Cerebellar nuclear complex (tissue), 1 donor: ENCODE results near the gene MYRIP.
"Not testable (repeated sequence)": the region's sequence is repeated elsewhere in the genome, so short reads cannot be mapped to it uniquely, and the experiment has no call there.

ENCODE experiments used
- DNase-seq, 2 experiments: peaks; one replicate each; lab custom pipeline; 2025; lab: John Stamatoyannopoulos, UW

MYRIP gene

GRCh38 chr3:39809181-39809994 is at the start of gene MYRIP:
Gene MYRIP (plus strand): TSS chr3:39809609. CDS start chr3:39900817, 91,208 bp downstream.
- DNase-seq, result peak in 1 of 2 experiments; percentile 22

DNA sequence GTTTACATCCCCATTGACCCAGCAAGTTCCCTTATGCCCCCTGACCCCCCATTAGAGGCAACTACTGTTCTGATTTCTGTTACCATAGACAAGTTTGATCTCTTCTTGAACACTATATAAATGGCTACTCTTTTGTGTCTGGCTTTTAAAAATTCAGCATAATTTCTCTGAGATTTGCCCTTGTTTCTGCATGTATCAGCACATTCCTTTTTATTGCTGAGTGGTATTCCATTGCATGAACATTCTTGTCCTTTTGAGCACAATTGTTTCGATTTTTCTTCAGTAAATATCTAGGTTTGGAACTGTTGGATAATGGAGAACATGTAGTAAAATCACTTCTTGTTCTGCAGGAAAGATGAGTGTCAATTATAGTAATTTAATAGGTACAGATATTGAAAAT is 49.1 kb upstream of the MYRIP start:
- DNase-seq, result no peak

DNA sequence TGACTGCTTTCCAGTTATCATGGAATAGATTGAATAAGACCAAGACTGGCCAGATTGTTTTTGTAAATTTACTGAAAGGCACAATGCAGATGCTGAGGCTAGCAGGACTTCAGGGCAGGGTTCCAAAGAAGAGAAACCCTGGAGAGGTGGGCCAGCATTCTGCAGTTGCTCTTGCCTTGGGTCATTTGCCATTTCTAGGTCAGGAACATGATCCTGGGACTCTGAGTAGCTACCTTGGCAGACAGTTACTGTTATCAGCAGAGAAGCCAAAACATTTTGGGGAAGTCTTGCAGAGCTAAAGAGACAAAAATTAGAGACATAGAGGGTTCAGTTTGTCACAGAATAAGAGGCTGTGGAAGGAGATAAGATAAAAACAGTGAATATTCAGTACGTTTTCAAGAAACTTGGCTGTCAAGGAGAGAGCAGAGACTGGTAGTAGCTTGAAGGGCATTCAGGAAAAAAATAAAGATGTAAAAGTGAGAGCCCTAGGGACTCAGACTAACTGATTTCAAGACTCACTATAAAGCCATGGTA is 46.8 kb upstream of the MYRIP start:
- DNase-seq, result no peak

- no peak for DNase-seq
These were observed 46.0 kb upstream of the MYRIP start for GRCh38 chr3:39763390-39763789.

- no peak for DNase-seq
These were observed 43.8 kb upstream of the MYRIP start for GRCh38 chr3:39765575-39765974.

GRCh38 chr3:39766433-39766832 is 43.0 kb upstream of the MYRIP start:
- no peak for DNase-seq

GRCh38 chr3:39766909-39767308 is 42.5 kb upstream of the MYRIP start:
- not testable (repeated sequence) for DNase-seq

DNA sequence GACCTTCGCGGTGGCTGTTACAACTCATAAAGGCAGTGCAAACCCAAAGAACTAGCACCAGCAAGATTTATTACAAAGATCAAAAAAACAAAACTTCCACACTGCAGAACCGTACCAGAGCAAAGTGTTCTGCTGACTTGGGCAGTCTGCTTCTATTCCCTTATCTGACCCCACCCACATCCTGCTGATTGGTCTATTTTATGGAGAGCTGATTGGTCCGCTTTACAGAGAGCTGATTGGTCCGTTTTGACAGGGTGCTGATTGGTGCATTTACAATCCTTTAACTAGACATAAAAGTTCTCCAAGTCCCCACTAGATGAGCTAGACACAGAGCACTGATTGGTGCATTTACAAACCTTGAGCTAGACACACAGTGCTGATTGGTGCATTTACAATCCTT is 31.2 kb upstream of the MYRIP start:
- DNase-seq, result not testable (repeated sequence)

- DNase-seq, result no peak
These were observed 29.7 kb upstream of the MYRIP start for GRCh38 chr3:39779511-39780230.

- DNase-seq, result no peak
These were observed 29.1 kb upstream of the MYRIP start for GRCh38 chr3:39780352-39780751.

GRCh38 chr3:39781025-39781424 is 28.4 kb upstream of the MYRIP start:
- no peak for DNase-seq

GRCh38 chr3:39781632-39782031 is 27.8 kb upstream of the MYRIP start:
- no peak for DNase-seq

DNA sequence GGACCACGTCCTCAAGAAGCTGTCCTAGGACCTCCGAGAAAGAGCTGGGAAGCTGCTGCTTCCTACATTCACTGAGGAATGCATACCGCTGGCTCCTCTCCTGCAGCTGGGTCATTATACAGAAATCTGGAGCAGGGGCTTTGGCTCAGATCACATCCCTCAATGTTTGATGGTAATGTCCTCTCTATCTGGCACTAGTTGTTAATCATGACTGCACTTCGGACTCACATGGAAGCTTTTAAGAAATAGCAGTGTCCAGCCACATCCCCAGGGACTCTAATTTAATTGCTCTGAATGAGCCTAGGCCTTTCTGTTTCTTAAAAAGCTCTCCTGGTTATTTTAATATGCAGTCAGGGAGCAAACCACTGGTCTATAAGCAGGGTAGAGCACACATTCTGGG is 25.7 kb upstream of the MYRIP start:
- no peak for DNase-seq

GRCh38 chr3:39784922-39785321 is 24.5 kb upstream of the MYRIP start:
- DNase-seq, result no peak

GRCh38 chr3:39788128-39788883 is 21.1 kb upstream of the MYRIP start:
- no peak for DNase-seq

DNA sequence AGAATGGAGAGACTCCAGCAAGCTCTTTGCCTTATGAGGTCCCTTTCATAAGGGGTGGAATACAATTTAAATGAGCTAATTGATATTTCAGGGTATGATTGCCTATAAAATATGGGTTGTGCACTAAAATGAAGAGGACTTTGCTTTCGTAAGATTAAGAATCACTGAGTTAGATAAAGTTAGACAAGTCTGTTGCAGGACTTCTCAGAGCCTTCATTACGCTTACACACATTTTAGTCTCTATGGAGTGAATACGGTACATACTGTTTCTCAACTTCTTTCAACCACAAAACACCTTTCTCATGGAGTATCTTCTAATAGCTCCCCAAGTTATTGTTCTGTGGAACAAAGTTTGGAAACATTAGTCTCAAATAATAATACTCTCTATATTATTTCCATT is 17.8 kb upstream of the MYRIP start:
- DNase-seq, result no peak

- no peak for DNase-seq
These were observed 14.5 kb upstream of the MYRIP start for GRCh38 chr3:39794880-39795279.

DNA sequence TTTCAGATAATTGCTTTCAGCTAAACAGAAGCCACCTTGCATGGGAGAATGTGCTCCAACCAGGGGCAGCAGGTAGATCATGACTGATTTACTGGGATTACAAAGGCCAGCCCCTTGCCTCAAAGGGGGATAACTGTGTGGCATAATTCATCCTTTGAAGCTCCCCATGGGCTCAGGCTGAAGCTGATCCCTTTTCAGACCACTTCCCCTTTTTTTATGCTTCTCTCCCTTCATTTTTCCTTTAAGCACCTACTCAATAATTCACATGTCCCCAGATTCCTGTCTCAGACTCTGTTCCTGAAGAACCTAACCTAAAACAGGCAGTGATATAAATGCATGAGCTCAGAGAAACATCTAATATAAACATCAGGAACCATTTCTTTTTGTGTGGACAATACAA is 8.2 kb upstream of the MYRIP start:
- DNase-seq, result no peak

- DNase-seq, result not testable (repeated sequence)
These were observed 6.9 kb upstream of the MYRIP start for GRCh38 chr3:39802486-39802885.

DNA sequence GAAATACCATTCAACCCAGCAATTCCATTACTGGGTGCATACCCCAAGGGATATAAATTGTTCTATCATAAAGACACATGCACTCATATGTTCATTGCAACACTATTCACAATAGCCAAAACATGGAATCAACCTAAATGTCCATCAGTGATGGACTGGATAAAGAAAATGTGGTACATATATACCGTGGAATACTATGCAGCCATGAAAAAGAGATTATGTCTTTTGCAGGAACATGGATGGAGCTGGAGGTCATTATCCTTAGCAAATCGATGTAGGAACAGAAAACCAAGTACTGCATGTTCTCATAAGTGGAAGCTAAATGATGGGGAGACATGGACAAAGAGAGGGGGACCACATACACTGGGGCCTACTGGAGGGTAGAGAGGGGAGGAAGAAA is 5.5 kb upstream of the MYRIP start:
- no peak for DNase-seq

- DNase-seq, result no peak
These were observed 4.5 kb upstream of the MYRIP start for GRCh38 chr3:39804951-39805350.

DNA sequence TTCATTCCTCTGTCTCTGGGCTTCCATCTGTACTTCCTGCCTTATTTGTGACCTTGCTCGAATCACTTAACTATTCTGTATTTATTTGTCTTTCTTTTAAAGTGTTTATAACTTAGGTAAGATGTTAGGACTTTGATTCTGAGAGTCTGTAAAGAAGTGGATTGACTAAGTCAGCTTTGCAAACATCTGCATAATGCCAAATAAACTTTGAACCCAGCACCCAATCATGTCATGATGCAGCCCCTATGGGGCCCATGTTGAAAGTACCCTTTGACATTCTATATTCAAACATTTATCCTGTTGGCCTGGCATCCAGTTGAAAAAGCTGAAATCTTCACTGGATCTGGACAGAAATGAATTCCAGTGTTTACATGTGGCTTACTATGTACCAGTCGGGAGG is 3.8 kb upstream of the MYRIP start:
- no peak for DNase-seq
